NCI-H510A (cell line): ENCODE data around the gene ADAMTS17.

ENCODE experiments used
- DNase-seq: peaks from one replicate; lab custom pipeline; 2025; lab: John Stamatoyannopoulos, UW

Gene ADAMTS17

DNA sequence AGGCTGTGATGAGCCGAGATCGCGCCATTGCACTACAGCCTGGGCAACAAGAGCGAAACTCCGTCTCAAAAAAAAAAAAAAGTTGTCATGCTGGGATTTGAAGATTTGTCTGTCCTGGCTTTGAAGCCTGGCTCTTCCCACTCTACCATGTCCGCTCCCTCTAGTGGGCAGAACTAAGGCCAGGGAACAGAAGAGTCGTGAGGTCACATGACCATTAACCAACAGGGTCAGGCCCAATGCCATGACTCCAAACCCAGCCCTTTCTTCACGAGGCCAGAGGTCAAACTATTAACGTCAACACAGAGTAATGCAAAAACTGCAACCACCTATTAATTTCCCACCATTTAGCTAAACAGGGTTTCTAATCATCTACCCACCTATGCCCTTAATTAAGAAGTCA is 212.1 kb downstream of the ADAMTS17 start:
- no peak for DNase-seq

- DNase-seq: no peak
Measured at GRCh38 chr15:100125401-100126191, 216.2 kb downstream of the ADAMTS17 start.

GRCh38 chr15:100124936-100125335 is 216.8 kb downstream of the ADAMTS17 start:
- no peak for DNase-seq

- no peak for DNase-seq
Measured at GRCh38 chr15:100124361-100124760, 217.4 kb downstream of the ADAMTS17 start.

GRCh38 chr15:100123611-100124010 is 218.2 kb downstream of the ADAMTS17 start:
- no peak for DNase-seq

GRCh38 chr15:100121285-100121684 is 220.5 kb downstream of the ADAMTS17 start:
- DNase-seq: no peak

DNA sequence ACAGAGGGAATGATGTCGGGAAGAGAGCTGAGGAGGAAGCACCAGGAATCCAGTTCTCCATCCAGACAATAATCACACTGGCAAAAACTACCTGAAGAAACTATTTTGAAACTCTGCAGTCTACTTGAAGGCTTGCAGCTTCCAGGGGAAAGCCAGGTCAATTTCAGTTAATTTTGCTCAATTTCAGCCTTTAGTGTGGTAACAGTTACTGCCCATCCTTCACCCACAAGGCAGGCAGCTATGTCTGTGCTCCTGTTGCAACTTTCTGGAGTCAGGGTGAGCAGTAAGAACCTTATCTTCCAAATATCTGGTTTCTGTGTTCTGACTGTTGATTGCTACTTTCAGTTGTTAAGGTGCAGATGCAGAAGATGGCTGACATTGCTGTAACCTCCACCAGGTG is 221.7 kb downstream of the ADAMTS17 start:
- no peak for DNase-seq

DNA sequence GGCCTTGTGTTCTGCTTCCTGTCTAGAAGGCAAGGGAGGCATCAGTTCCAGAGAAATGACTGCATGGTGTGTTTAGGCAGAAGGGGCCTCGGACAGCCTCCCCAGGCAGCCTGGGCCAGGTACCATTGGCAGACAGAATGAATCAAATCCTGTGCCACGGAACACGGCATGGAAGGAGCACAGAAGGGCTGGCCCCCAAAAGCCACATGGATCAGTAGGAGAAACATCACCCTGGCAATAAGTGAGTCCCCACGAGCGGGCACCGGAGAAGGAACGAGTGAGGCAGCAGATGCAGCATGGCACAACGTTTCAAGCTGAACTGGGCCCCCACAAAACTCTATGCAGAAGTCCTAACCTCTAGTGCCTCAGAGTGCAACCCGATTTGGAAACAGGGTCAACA is 223.2 kb downstream of the ADAMTS17 start:
- DNase-seq: no peak

GRCh38 chr15:100116416-100117190 is 225.2 kb downstream of the ADAMTS17 start:
- DNase-seq: no peak

GRCh38 chr15:100115711-100116090 is 226.1 kb downstream of the ADAMTS17 start:
- no peak for DNase-seq

DNA sequence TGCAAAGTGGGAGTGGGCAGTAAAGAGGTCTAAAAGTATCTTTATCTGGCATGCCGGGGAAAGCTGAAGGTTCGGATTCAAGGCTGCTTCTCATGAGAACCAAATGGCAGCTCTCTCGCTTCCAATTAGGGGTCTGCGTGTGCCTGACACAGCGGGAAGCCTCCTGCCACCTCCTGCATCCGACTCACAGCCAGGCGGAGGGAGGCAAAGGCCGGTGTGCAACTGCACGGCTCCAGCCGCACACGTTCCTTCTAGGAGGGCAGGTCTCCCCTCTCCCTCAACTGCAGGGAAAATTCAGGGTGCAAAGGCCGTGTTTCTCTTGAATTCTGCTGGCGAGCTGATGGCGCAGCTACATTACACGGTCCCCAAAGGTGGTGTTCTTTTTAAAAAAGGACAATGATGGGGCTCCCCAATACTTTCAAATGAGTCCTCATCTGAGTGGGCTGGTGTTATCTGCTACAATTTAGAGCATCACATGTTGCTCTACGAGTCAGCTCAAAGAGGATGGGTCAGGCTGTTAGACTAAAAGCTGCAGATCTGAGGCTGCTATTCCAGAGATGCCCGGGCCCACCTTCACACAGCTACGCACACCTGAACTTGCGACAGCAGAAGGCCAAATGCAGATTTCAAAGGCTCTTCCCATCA is 226.6 kb downstream of the ADAMTS17 start:
- no peak for DNase-seq

- DNase-seq: no peak
Measured at GRCh38 chr15:100114571-100114970, 227.2 kb downstream of the ADAMTS17 start.

- no peak for DNase-seq
Measured at GRCh38 chr15:100114100-100114499, 227.7 kb downstream of the ADAMTS17 start.

- no peak for DNase-seq
Measured at GRCh38 chr15:100113351-100114080, 228.3 kb downstream of the ADAMTS17 start.

DNA sequence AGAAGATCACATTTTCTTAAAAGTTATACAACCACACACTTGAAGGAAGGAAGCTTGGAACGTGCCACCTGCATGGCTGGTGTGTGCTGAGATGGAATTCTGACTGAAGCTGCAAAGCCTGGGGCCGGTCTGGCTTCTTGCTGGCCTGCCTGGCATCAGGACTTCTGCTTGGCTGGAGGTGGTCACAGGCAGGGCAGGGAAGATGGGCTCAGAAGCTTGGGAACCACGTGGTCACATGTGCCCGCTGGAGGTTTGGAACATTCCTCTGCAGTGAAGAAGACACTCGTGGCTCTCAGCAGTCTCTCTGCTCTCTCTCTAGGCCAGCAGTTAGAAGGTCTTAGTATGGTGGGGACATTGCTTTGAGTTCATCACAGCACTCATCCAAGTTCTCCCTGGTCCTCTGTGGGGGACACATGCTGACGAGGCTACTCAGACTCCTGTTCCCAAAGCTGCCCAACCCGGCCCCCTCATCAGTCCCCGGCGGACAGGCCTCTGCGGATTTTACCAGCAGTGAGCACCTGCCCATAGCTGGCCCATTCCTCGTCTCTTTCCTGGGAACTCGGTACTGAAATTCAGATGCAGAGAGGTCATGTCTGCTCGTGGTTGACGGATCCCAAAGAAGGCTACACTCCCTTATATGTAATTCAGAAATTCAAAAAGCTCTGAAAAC is 229.0 kb downstream of the ADAMTS17 start:
- no peak for DNase-seq

- DNase-seq: no peak
Measured at GRCh38 chr15:100112061-100112420, 229.7 kb downstream of the ADAMTS17 start.

DNA sequence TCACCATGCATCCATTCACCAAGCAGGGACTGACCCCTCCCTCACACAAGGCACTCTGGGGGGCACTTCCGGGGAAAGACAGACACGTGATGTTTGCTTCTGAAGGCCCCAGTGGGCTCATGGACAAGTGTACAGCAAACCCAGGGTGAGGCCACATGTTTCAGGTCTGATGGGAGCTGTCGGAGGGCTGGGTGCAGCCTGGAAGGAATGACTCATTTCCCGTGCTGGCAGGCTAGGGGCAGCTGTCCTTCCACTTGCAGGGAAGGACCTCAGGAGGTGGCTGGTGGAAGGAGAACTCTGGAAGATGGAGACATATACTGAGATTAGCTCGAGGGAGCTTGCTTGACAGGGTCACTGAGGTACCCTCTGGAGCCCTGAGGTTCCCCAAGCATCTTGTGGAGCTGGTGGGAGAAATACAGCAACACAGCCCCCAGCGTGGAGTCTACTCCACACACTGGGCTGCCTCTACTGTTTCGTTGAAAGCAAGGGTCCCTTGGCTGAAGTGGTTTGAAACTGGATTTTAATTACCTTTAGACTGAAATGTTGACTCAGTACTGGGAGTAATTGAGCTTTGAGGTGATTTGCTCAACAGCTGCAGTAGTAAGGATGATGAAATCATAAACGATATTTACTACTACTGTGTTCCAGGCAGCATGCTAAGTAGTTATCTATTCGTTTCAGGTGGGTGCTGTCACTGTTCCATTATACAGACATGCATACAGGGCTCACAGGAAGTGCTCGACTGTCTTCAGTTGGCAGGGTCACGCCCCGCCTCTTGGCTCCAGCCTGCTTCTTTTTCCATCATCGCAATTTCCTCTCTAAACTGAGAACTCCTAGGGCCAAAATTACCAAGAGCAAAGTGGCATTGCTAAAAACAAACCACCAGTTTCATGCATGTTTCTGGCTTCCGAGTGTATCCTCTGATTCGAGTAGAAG is 230.4 kb downstream of the ADAMTS17 start:
- DNase-seq: no peak

DNA sequence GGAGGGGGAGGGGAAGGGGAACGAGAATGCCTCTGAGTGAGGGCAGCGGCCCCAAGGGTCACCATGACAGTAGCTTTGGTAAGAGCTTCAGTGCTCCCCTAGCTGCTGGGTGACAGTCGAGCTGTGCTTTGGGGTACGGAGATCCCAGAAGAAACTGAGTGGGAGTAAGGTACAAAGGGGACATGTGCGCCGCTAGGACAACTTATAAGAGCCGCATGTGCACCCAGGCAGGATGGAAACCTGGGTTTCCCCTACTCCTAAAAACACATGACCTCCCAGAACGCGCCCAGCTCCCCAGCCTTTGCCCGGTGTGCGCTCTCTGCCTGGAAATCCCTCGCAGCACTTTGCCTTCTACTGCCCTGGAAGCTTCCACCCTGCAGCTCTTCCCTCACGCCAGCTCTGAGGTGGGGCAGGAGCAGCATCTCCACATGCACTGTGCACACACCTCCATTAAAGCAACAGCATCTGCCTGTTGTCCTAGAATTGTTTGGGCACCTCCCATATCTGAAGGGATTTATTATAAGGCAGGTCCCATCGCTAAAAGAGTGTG is 232.2 kb downstream of the ADAMTS17 start:
- no peak for DNase-seq

- DNase-seq: no peak
Measured at GRCh38 chr15:100108846-100109245, 232.9 kb downstream of the ADAMTS17 start.

GRCh38 chr15:100108346-100108745 is 233.4 kb downstream of the ADAMTS17 start:
- no peak for DNase-seq
